HepG2 (cell line): ENCODE results near the gene UBE2S. TPM values are rescaled to one million over a fixed set of nuclear protein-coding genes. Genes with fewer than 3 reads are reported as not detected.
A peak's percentile ranks its signal among the peaks of the same experiment; 100 is the strongest.

Experiments used
- AHR ChIP-seq: IDR thresholded peaks from 2 replicates; pipeline ENCODE4 v1.6.1; 2018; ENCODE audit warnings: missing genetic modification reagents, missing compliant biosample characterization
- CCAR2 ChIP-seq: fragments of 200-400 bp; formaldehyde crosslinking; optimal IDR thresholded peaks from 2 replicates; pipeline ENCODE3; 2018; ENCODE audit warnings: low read depth, mild to moderate bottlenecking, low read length, moderate library complexity
- CHD2 ChIP-seq: IDR thresholded peaks from 2 replicates; pipeline ENCODE4 v1.6.1; 2011; ENCODE audit warnings: low read depth, low read length, improper control_type of control experiment
- FOXC1 ChIP-seq: sonication (generic); formaldehyde crosslinking; IDR thresholded peaks from 2 replicates; pipeline ENCODE4 v1.8.0; 2022; ENCODE audit warnings: mild to moderate bottlenecking, missing genetic modification reagents, borderline replicate concordance
- FOXK1 ChIP-seq: sonication (generic); formaldehyde crosslinking; IDR thresholded peaks from 2 replicates; pipeline ENCODE4 v1.4.0; 2020; ENCODE audit warnings: low read depth, missing genetic modification reagents, borderline replicate concordance
- GTF3A ChIP-seq: sonication (generic); formaldehyde crosslinking; conservative IDR thresholded peaks from 2 replicates; pipeline ENCODE4 v1.4.0; 2020; ENCODE audit warnings: mild to moderate bottlenecking, missing genetic modification reagents
- KMT2B ChIP-seq: IDR thresholded peaks from 2 replicates; pipeline ENCODE4 v1.6.1; 2016; ENCODE audit warnings: missing genetic modification reagents, missing compliant biosample characterization
- MTF2 ChIP-seq: sonication (generic); formaldehyde crosslinking; IDR thresholded peaks from 2 replicates; pipeline ENCODE4 v1.5.0; 2020; ENCODE audit warnings: missing genetic modification reagents, borderline replicate concordance
- NFE2L2 ChIP-seq: fragments of 150-350 bp; IDR thresholded peaks from 2 replicates; pipeline ENCODE4 v1.6.1; 2014; ENCODE audit warnings: low read length
- NRL ChIP-seq: sonication (generic); formaldehyde crosslinking; IDR thresholded peaks from 2 replicates; pipeline ENCODE4 v1.5.0; 2020; ENCODE audit warnings: missing genetic modification reagents, mild to moderate bottlenecking, moderate library complexity, borderline replicate concordance
- SOX6 ChIP-seq, 2 experiments: fragments of 450-650 bp in 1 of 2; sonication (generic) in 1 of 2; formaldehyde crosslinking in 1 of 2; IDR thresholded peaks; 2 replicates each; pipeline versions ENCODE4 v1.4.0 to v1.6.1; 2017 to 2020; ENCODE audit warnings: antibody characterized with exemption in 1 of 2, mild to moderate bottlenecking in 1 of 2, missing genetic modification reagents in 1 of 2
- TCF12 ChIP-seq, 2 experiments: fragments of 450-650 bp in 1 of 2; sonication (generic) in 1 of 2; formaldehyde crosslinking in 1 of 2; IDR thresholded peaks; 2 replicates each; pipeline versions ENCODE4 v1.6.1 to v1.8.0; 2017 to 2022; ENCODE audit warnings: antibody characterized with exemption in 1 of 2, mild to moderate bottlenecking in 1 of 2, missing genetic modification reagents in 1 of 2, moderate library complexity in 1 of 2
- ZNF12 ChIP-seq: sonication (generic); formaldehyde crosslinking; IDR thresholded peaks from 2 replicates; pipeline ENCODE4 v1.5.0; 2020; ENCODE audit warnings: missing genetic modification reagents
- ZNF530 ChIP-seq: sonication (generic); formaldehyde crosslinking; IDR thresholded peaks from 2 replicates; pipeline ENCODE4 v1.5.0; 2020; ENCODE audit warnings: low read depth, mild to moderate bottlenecking, missing genetic modification reagents
- ZNF629 ChIP-seq: sonication (generic); formaldehyde crosslinking; conservative IDR thresholded peaks from 2 replicates; pipeline ENCODE4 v1.5.0; 2020; ENCODE audit warnings: missing genetic modification reagents
- ZNF75D ChIP-seq: sonication (generic); formaldehyde crosslinking; IDR thresholded peaks from 2 replicates; pipeline ENCODE4 v1.8.1; 2023; ENCODE audit warnings: missing genetic modification reagents, mild to moderate bottlenecking, borderline replicate concordance
- polyA plus RNA-seq, 8 experiments: library from polyadenylated mRNA; depleted of rRNA in 3 of 8; stranded (reverse) in 7 of 8; unstranded in 1 of 8; fragments of >200 nt; fragmentation: Illumina TruSeq in 4 of 8; extraction: Trizol in 4 of 8; gene quantifications; 2 replicates each; pipeline versions ENCODE4 v1.2.1 to v1.2.3, GENCODE V29; 2011 to 2016; ENCODE audit warnings: low read depth in 4 of 8, missing spikeins in 1 of 8, mixed read lengths in 1 of 8; ENCODE audit not compliant: insufficient read depth in 1 of 8
- total RNA-seq, 5 experiments: library from RNA; depleted of rRNA; stranded (reverse); fragments of >200 nt; fragmentation: Illumina TruSeq; extraction: Trizol; gene quantifications; 2 replicates each; pipeline ENCODE4 v1.2.3, GENCODE V29; 2016; ENCODE audit warnings: low read depth in 1 of 5
- TF ChIP-seq, protein P1 (sequence below): sonication (generic); formaldehyde crosslinking; IDR thresholded peaks from 2 replicates; pipeline ENCODE4 v1.4.0; 2020; ENCODE audit warnings: missing genetic modification reagents, borderline replicate concordance
- TF ChIP-seq, protein P2 (sequence below): sonication (generic); formaldehyde crosslinking; IDR thresholded peaks from 2 replicates; pipeline ENCODE4 v1.5.0; 2020; ENCODE audit warnings: missing genetic modification reagents
- TF ChIP-seq, protein P3 (sequence below): sonication (generic); formaldehyde crosslinking; IDR thresholded peaks from 2 replicates; pipeline ENCODE4 v1.8.1; 2023; ENCODE audit warnings: mild to moderate bottlenecking, inconsistent platforms, moderate library complexity, missing genetic modification reagents, borderline replicate concordance
- TF ChIP-seq, protein P4 (sequence below): sonication (generic); formaldehyde crosslinking; IDR thresholded peaks from 2 replicates; pipeline ENCODE4 v1.5.0; 2020; ENCODE audit warnings: mild to moderate bottlenecking, missing genetic modification reagents, moderate library complexity
- TF ChIP-seq, protein P5 (sequence below): IDR thresholded peaks from 2 replicates; pipeline ENCODE4 v1.6.1; 2016; ENCODE audit warnings: mild to moderate bottlenecking, missing biosample characterization, missing genetic modification reagents

Gene UBE2S
- total and polyA plus RNA-seq, 2 of the 13 experiments (the other 11 are each of a cell fraction or from before 2014, with no cell fraction given), result 32.2 to 39.3 TPM

DNA sequence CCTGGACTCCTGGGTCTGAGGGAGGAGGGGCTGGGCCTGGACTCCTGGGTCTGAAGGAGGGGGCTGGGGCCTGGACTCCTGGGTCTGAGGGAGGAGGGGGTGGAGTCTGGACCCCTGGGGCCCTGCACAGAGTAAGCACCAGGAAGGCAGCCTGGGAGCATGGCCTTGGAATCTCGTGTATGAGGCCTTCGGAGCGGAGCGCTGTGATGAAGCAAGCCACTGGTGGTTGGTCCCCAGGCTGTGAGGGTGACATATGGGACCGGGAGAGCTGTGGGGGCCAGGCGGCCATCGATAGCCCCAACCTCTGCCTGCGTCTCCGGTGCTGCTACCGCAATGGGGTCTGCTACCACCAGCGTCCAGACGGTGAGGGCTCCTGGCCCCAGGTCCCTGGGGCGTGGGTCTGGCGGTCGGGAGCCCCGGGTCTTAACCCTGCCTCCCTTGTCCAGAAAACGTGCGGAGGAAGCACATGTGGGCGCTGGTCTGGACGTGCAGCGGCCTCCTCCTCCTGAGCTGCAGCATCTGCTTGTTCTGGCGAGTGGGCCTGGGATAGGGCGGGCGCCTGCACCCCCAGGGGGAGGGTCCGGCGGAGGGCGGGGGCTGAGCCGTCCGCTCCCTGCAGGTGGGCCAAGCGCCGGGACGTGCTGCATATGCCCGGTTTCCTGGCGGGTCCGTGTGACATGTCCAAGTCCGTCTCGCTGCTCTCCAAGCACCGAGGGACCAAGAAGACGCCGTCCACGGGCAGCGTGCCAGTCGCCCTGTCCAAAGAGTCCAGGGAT is 30.0 kb downstream of the UBE2S start (continued):
- TF ChIP-seq, protein P1, sequence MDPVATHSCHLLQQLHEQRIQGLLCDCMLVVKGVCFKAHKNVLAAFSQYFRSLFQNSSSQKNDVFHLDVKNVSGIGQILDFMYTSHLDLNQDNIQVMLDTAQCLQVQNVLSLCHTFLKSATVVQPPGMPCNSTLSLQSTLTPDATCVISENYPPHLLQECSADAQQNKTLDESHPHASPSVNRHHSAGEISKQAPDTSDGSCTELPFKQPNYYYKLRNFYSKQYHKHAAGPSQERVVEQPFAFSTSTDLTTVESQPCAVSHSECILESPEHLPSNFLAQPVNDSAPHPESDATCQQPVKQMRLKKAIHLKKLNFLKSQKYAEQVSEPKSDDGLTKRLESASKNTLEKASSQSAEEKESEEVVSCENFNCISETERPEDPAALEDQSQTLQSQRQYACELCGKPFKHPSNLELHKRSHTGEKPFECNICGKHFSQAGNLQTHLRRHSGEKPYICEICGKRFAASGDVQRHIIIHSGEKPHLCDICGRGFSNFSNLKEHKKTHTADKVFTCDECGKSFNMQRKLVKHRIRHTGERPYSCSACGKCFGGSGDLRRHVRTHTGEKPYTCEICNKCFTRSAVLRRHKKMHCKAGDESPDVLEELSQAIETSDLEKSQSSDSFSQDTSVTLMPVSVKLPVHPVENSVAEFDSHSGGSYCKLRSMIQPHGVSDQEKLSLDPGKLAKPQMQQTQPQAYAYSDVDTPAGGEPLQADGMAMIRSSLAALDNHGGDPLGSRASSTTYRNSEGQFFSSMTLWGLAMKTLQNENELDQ (CRISPR knock-in tag), result no peak
- no peak for TF ChIP-seq NRL (CRISPR knock-in tag)
- no peak for TF ChIP-seq FOXC1 (CRISPR knock-in tag)
- no peak for TF ChIP-seq AHR (CRISPR knock-in tag)
- no peak for TF ChIP-seq CCAR2
- TF ChIP-seq, protein P2, sequence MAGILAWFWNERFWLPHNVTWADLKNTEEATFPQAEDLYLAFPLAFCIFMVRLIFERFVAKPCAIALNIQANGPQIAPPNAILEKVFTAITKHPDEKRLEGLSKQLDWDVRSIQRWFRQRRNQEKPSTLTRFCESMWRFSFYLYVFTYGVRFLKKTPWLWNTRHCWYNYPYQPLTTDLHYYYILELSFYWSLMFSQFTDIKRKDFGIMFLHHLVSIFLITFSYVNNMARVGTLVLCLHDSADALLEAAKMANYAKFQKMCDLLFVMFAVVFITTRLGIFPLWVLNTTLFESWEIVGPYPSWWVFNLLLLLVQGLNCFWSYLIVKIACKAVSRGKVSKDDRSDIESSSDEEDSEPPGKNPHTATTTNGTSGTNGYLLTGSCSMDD (CRISPR knock-in tag), result no peak
- TF ChIP-seq, protein P3, sequence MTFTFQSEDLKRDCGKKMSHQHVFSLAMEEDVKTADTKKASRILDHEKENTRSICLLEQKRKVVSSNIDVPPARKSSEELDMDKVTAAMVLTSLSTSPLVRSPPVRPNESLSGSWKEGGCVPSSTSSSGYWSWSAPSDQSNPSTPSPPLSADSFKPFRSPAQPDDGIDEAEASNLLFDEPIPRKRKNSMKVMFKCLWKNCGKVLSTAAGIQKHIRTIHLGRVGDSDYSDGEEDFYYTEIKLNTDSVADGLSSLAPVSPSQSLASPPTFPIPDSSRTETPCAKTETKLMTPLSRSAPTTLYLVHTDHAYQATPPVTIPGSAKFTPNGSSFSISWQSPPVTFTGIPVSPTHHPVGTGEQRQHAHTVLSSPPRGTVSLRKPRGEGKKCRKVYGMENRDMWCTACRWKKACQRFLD (CRISPR knock-in tag), result no peak
- no peak for TF ChIP-seq CHD2
- TF ChIP-seq MTF2 (CRISPR knock-in tag), result no peak; the same call in 1 of the 2 replicates
- TF ChIP-seq, protein P4, sequence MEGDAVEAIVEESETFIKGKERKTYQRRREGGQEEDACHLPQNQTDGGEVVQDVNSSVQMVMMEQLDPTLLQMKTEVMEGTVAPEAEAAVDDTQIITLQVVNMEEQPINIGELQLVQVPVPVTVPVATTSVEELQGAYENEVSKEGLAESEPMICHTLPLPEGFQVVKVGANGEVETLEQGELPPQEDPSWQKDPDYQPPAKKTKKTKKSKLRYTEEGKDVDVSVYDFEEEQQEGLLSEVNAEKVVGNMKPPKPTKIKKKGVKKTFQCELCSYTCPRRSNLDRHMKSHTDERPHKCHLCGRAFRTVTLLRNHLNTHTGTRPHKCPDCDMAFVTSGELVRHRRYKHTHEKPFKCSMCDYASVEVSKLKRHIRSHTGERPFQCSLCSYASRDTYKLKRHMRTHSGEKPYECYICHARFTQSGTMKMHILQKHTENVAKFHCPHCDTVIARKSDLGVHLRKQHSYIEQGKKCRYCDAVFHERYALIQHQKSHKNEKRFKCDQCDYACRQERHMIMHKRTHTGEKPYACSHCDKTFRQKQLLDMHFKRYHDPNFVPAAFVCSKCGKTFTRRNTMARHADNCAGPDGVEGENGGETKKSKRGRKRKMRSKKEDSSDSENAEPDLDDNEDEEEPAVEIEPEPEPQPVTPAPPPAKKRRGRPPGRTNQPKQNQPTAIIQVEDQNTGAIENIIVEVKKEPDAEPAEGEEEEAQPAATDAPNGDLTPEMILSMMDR, result no peak
- TF ChIP-seq GTF3A (CRISPR knock-in tag), result no peak
- no peak for TF ChIP-seq KMT2B (CRISPR knock-in tag)
- no peak for TF ChIP-seq ZNF530 (CRISPR knock-in tag)
- TF ChIP-seq ZNF75D (CRISPR knock-in tag), result no peak
- TF ChIP-seq FOXK1 (CRISPR knock-in tag), result no peak
- no peak for TF ChIP-seq ZNF12
- TF ChIP-seq SOX6 (IDR thresholded peaks at IDR 0.05), result no peak
- 0 out of 2 replicates have a peak, but pooled peaks have one; percentile 16 for TF ChIP-seq SOX6 (CRISPR knock-in tag; IDR thresholded peaks at IDR 0.05)
- TF ChIP-seq, protein P5, sequence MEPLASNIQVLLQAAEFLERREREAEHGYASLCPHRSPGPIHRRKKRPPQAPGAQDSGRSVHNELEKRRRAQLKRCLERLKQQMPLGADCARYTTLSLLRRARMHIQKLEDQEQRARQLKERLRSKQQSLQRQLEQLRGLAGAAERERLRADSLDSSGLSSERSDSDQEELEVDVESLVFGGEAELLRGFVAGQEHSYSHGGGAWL (CRISPR knock-in tag), result peak; percentile 22; the same call in 1 of the 2 replicates
- no peak for TF ChIP-seq ZNF629
- no peak for TF ChIP-seq NFE2L2
- no peak for TF ChIP-seq TCF12 (IDR thresholded peaks at IDR 0.05)
- no peak for TF ChIP-seq TCF12 (CRISPR knock-in tag; IDR thresholded peaks at IDR 0.05)
